K562 (cell line): Measurements from ENCODE around the gene IL23A. TPM values are rescaled to one million over a fixed set of nuclear protein-coding genes. Genes with fewer than 3 reads are reported as not detected.

ENCODE experiments used
- BCOR ChIP-seq: fragments of 450-650 bp; IDR thresholded peaks from 2 replicates; pipeline ENCODE4 v1.6.1; 2016
- BMI1 ChIP-seq: fragments of 150-350 bp; IDR thresholded peaks from 2 replicates; pipeline ENCODE4 v1.6.1; 2014; ENCODE audit warnings: low read length
- CXXC5 ChIP-seq: fragments of 250-450 bp; sonication (Bioruptor Pico); IDR thresholded peaks from 2 replicates; pipeline ENCODE4 v1.8.0; 2022; ENCODE audit warnings: inconsistent platforms, mild to moderate bottlenecking, moderate library complexity
- ELF4 ChIP-seq: fragments of 450-650 bp; formaldehyde crosslinking; IDR thresholded peaks from 2 replicates; pipeline ENCODE4 v1.4.0; 2022; ENCODE audit warnings: missing genetic modification characterization
- KAT8 ChIP-seq: fragments of 450-650 bp; IDR thresholded peaks from 2 replicates; pipeline ENCODE4 v1.6.1; 2016; ENCODE audit warnings: low read depth, mild to moderate bottlenecking
- MTF1 ChIP-seq: fragments of 250-450 bp; sonication (Bioruptor Pico); IDR thresholded peaks from 2 replicates; pipeline ENCODE4 v1.9.0; 2021; ENCODE audit warnings: moderate library complexity, mild to moderate bottlenecking, inconsistent platforms, borderline replicate concordance
- NR0B1 ChIP-seq: fragments of 450-650 bp; IDR thresholded peaks from one replicate; pipeline ENCODE4 v1.6.1; 2018; ENCODE audit warnings: mild to moderate bottlenecking, moderate library complexity; ENCODE audit not compliant: partially characterized antibody
- TGIF2 ChIP-seq: sonication (generic); formaldehyde crosslinking; IDR thresholded peaks from 2 replicates; pipeline ENCODE4 v1.8.1; 2022; ENCODE audit warnings: mild to moderate bottlenecking, missing genetic modification reagents, moderate library complexity
- ZBTB40 ChIP-seq, 2 experiments: fragments of 450-650 bp in 1 of 2; sonication (generic) in 1 of 2; formaldehyde crosslinking in 1 of 2; IDR thresholded peaks; 2 replicates each; pipeline versions ENCODE4 v1.7.1 to v1.9.0; 2016 to 2022; ENCODE audit warnings: inconsistent platforms in 1 of 2, mild to moderate bottlenecking in 1 of 2, missing genetic modification reagents in 1 of 2
- ZFP1 ChIP-seq: fragments of 450-650 bp; formaldehyde crosslinking; IDR thresholded peaks from 2 replicates; pipeline ENCODE4 v1.4.0; 2020; ENCODE audit warnings: mild to moderate bottlenecking, mixed read lengths
- ZNF12 ChIP-seq: sonication (generic); formaldehyde crosslinking; IDR thresholded peaks from 2 replicates; pipeline ENCODE4 v1.4.0; 2020; ENCODE audit warnings: mild to moderate bottlenecking, missing genetic modification reagents
- ZNF696 ChIP-seq: fragments of 250-450 bp; sonication (Bioruptor Pico); conservative IDR thresholded peaks from 2 replicates; pipeline ENCODE4 v1.4.0; 2020; ENCODE audit warnings: mild to moderate bottlenecking, moderate library complexity
- polyA plus RNA-seq, 8 experiments: library from polyadenylated mRNA; depleted of rRNA in 4 of 8; stranded (reverse) in 5 of 8; unstranded in 3 of 8; fragments of >200 nt; fragmentation: Nextera tagmentation in 2 of 8; fragmentation: Illumina TruSeq in 1 of 8; extraction: Ambion mirVana in 2 of 8; extraction: Trizol in 1 of 8; gene quantifications; 2 replicates each; pipeline versions ENCODE4 v1.2.1 to v1.2.3, GENCODE V29; 2011 to 2014; ENCODE audit warnings: inconsistent platforms in 1 of 8, missing spikeins in 1 of 8
- total RNA-seq, 7 experiments: library from RNA; depleted of rRNA in 6 of 7; stranded (reverse); fragments of >200 nt in 6 of 7; fragmentation: Illumina TruSeq in 2 of 7; extraction: Trizol in 2 of 7; gene quantifications; 2 replicates each; pipeline versions ENCODE4 v1.2.1 to v1.2.3, GENCODE V29; 2011 to 2021; ENCODE audit warnings: low replicate concordance in 1 of 7
- TF ChIP-seq, protein P1 (sequence below): sonication (generic); formaldehyde crosslinking; IDR thresholded peaks from 2 replicates; pipeline ENCODE4 v1.8.0; 2023; ENCODE audit warnings: mild to moderate bottlenecking, missing genetic modification reagents
- TF ChIP-seq, protein P2 (sequence below): fragments of 250-450 bp; sonication (Bioruptor Pico); IDR thresholded peaks from 2 replicates; pipeline ENCODE4 v1.8.0; 2022; ENCODE audit warnings: inconsistent platforms

Gene IL23A
- total and polyA plus RNA-seq, 9 of the 15 experiments (the other 6 are each of a cell fraction or from before 2014, with no cell fraction given): 4.4 to 37.2 (median 9.6) TPM

DNA sequence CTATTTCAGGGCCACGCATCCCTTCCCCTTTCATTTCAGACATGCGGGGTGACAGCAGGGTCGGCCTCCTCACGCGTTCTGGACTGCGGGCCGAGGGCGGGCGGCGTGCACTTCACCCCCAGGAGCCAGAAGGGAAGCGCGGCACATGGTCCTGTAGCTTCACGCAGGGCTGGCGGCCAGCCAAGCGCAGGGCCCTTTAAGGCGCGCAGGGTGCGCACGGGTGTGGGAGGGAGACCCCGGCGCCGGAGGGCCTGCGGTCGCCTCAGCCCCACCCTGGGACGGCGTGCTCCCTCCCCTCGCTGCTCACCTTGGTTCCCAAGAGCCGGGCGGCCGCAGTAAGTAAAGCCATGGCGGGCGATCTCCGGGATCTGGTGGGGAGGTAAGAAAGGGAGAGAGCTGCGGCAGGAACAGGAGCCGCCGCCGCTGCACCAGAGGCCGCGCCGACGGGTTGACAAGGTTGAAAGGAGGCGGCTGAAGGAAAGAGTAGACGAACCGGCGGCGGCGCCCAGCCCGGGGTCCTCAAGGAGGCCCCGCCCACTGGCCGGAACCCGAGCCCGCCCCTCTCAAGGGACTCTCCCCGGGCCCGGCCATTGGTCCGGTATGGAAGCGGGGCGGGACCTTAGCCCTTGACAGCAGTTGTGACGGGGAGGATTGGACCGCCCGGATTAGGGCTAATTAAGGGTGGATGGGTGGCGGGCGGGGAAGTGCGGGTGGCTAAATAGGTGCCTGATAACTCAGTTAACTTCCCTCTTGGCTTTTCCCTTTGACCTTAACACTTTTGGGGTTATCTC lies 38.6 kb upstream of the IL23A start, which contains the start of gene CS (continued):
- TF ChIP-seq TGIF2: peak; percentile 93; the same call in 1 of the 2 replicates
- TF ChIP-seq MTF1 (CRISPR knock-in tag): no peak
- no peak for TF ChIP-seq ELF4 (CRISPR knock-in tag)
- no peak for TF ChIP-seq NR0B1
- no peak for TF ChIP-seq ZNF696
- peak; percentile 82 for TF ChIP-seq CXXC5 (CRISPR knock-in tag)
- no peak for TF ChIP-seq ZNF12 (CRISPR knock-in tag)
- TF ChIP-seq, protein P1, sequence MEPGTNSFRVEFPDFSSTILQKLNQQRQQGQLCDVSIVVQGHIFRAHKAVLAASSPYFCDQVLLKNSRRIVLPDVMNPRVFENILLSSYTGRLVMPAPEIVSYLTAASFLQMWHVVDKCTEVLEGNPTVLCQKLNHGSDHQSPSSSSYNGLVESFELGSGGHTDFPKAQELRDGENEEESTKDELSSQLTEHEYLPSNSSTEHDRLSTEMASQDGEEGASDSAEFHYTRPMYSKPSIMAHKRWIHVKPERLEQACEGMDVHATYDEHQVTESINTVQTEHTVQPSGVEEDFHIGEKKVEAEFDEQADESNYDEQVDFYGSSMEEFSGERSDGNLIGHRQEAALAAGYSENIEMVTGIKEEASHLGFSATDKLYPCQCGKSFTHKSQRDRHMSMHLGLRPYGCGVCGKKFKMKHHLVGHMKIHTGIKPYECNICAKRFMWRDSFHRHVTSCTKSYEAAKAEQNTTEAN (CRISPR knock-in tag): no peak
- no peak for TF ChIP-seq ZFP1 (CRISPR knock-in tag)
- TF ChIP-seq, protein P2, sequence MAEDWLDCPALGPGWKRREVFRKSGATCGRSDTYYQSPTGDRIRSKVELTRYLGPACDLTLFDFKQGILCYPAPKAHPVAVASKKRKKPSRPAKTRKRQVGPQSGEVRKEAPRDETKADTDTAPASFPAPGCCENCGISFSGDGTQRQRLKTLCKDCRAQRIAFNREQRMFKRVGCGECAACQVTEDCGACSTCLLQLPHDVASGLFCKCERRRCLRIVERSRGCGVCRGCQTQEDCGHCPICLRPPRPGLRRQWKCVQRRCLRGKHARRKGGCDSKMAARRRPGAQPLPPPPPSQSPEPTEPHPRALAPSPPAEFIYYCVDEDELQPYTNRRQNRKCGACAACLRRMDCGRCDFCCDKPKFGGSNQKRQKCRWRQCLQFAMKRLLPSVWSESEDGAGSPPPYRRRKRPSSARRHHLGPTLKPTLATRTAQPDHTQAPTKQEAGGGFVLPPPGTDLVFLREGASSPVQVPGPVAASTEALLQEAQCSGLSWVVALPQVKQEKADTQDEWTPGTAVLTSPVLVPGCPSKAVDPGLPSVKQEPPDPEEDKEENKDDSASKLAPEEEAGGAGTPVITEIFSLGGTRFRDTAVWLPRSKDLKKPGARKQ (CRISPR knock-in tag): no peak
- TF ChIP-seq BCOR: no peak
- no peak for TF ChIP-seq BMI1
- TF ChIP-seq KAT8: no peak
- 0 out of 2 replicates have a peak, but pooled peaks have one; percentile 18 for TF ChIP-seq ZBTB40 (IDR thresholded peaks at IDR 0.05)
- no peak for TF ChIP-seq ZBTB40 (CRISPR knock-in tag; IDR thresholded peaks at IDR 0.05)
